Mesenchymal stem cell (in vitro differentiated cells and primary cell): ENCODE data around the gene SPATS2.
"Not testable (repeated sequence)": the region's sequence is repeated elsewhere in the genome, so short reads cannot be mapped to it uniquely, and the experiment has no call there.

ENCODE experiments used
- DNase-seq: peaks from one replicate; pipeline ENCODE4 v3.0.0-alpha.2; 2013
- H2AFZ ChIP-seq: one replicate; pipeline ENCODE4 v1.6.1; 2013; ENCODE audit warnings: low read depth, mild to moderate bottlenecking, control low read depth, inconsistent platforms, low read length, moderate library complexity
- H2AK5ac ChIP-seq: 2 replicates; pipeline ENCODE4 v1.6.1; 2013; ENCODE audit warnings: low read length, moderate library complexity, mild to moderate bottlenecking, inconsistent platforms; ENCODE audit not compliant: severe bottlenecking
- H2BK120ac ChIP-seq: one replicate; pipeline ENCODE4 v1.6.1; 2013; ENCODE audit warnings: low read depth, mild to moderate bottlenecking, inconsistent platforms, low read length, moderate library complexity
- H2BK12ac ChIP-seq, 2 experiments: one replicate each; pipeline ENCODE4 v1.6.1; 2013; ENCODE audit warnings: inconsistent platforms in 2 of 2, low read length in 2 of 2, mild to moderate bottlenecking in 2 of 2, moderate library complexity in 2 of 2, control low read depth in 1 of 2
- H2BK15ac ChIP-seq: one replicate; pipeline ENCODE4 v1.6.1; 2013; ENCODE audit warnings: mild to moderate bottlenecking, low read depth, inconsistent platforms; ENCODE audit not compliant: poor library complexity, severe bottlenecking
- H2BK5ac ChIP-seq: 2 replicates; pipeline ENCODE4 v1.6.1; 2013; ENCODE audit warnings: low read depth, mild to moderate bottlenecking, low read length, control low read depth, inconsistent platforms; ENCODE audit not compliant: poor library complexity, severe bottlenecking
- H3K14ac ChIP-seq, 2 experiments: one replicate each; pipeline ENCODE4 v1.6.1; 2013; ENCODE audit warnings: inconsistent platforms in 2 of 2, low read length in 2 of 2, control low read depth in 1 of 2, mild to moderate bottlenecking in 1 of 2, moderate library complexity in 1 of 2
- H3K18ac ChIP-seq, 2 experiments: one replicate each; pipeline ENCODE4 v1.6.1; 2013; ENCODE audit warnings: inconsistent platforms in 2 of 2, low read length in 2 of 2, control low read depth in 1 of 2, low read depth in 1 of 2, mild to moderate bottlenecking in 1 of 2
- H3K23ac ChIP-seq, 2 experiments: one replicate each; pipeline ENCODE4 v1.6.1; 2013; ENCODE audit warnings: inconsistent platforms in 2 of 2, low read length in 2 of 2, mild to moderate bottlenecking in 2 of 2, moderate library complexity in 2 of 2, control low read depth in 1 of 2
- H3K27ac ChIP-seq: 2 replicates; pipeline ENCODE4 v1.5.1; 2013; ENCODE audit warnings: mild to moderate bottlenecking, moderate library complexity, low read length, control low read depth, inconsistent platforms; ENCODE audit not compliant: poor library complexity, severe bottlenecking
- H3K27me3 ChIP-seq, 2 experiments: 2 replicates each; pipeline versions ENCODE4 v1.6.1 to v1.7.0; 2013; ENCODE audit warnings: low read length in 2 of 2, mild to moderate bottlenecking in 2 of 2, moderate library complexity in 2 of 2, control low read depth in 1 of 2, inconsistent platforms in 1 of 2; ENCODE audit not compliant: control insufficient read depth in 1 of 2, insufficient read depth in 1 of 2
- H3K36me3 ChIP-seq, 2 experiments: 2 replicates each; pipeline versions ENCODE4 v1.6.1 to v1.7.0; 2013; ENCODE audit warnings: low read length in 2 of 2, control low read depth in 1 of 2, inconsistent platforms in 1 of 2, low read depth in 1 of 2, mild to moderate bottlenecking in 1 of 2; ENCODE audit not compliant: insufficient read depth in 2 of 2, control insufficient read depth in 1 of 2
- H3K4ac ChIP-seq, 2 experiments: one replicate each; pipeline ENCODE4 v1.6.1; 2013; ENCODE audit warnings: inconsistent platforms in 2 of 2, low read length in 2 of 2, mild to moderate bottlenecking in 2 of 2, moderate library complexity in 2 of 2, control low read depth in 1 of 2, low read depth in 1 of 2
- H3K4me1 ChIP-seq: 2 replicates; pipeline ENCODE4 v1.6.1; 2013; ENCODE audit warnings: low read depth, low read length, control low read depth; ENCODE audit not compliant: control insufficient read depth, insufficient read depth
- H3K4me2 ChIP-seq: 2 replicates; pipeline ENCODE4 v1.6.1; 2013; ENCODE audit warnings: low read length, mild to moderate bottlenecking, inconsistent platforms; ENCODE audit not compliant: poor library complexity, severe bottlenecking
- H3K4me3 ChIP-seq, 2 experiments: 2 replicates each; pipeline versions ENCODE4 v1.5.1 to v1.7.0; 2013; ENCODE audit warnings: low read length in 2 of 2, mild to moderate bottlenecking in 2 of 2, control low read depth in 1 of 2, low read depth in 1 of 2; ENCODE audit not compliant: insufficient read depth in 1 of 2
- H3K79me1 ChIP-seq: replicated peaks from 2 replicates; pipeline ENCODE4 v1.6.1; 2013; ENCODE audit warnings: mild to moderate bottlenecking, control low read depth, low read length, inconsistent platforms; ENCODE audit not compliant: poor library complexity, severe bottlenecking
- H3K9ac ChIP-seq: 2 replicates; pipeline ENCODE4 v1.7.0; 2013; ENCODE audit warnings: mild to moderate bottlenecking, low read length, moderate library complexity
- H3K9me3 ChIP-seq: 2 replicates; pipeline ENCODE4 v1.7.0; 2013; ENCODE audit warnings: mild to moderate bottlenecking, low read length; ENCODE audit not compliant: control insufficient read depth
- H4K8ac ChIP-seq: one replicate; pipeline ENCODE4 v1.6.1; 2013; ENCODE audit warnings: inconsistent platforms, mild to moderate bottlenecking, low read length, moderate library complexity
- H4K91ac ChIP-seq: one replicate; pipeline ENCODE4 v1.6.1; 2013; ENCODE audit warnings: mild to moderate bottlenecking, low read length, inconsistent platforms
- WGBS: methylation state at CpG from one replicate; pipeline ENCODE4 v1.1.7; 2013; ENCODE audit warnings: mixed read lengths; 5-methylcytosine and 5-hydroxymethylcytosine counted together

The SPATS2 gene

DNA sequence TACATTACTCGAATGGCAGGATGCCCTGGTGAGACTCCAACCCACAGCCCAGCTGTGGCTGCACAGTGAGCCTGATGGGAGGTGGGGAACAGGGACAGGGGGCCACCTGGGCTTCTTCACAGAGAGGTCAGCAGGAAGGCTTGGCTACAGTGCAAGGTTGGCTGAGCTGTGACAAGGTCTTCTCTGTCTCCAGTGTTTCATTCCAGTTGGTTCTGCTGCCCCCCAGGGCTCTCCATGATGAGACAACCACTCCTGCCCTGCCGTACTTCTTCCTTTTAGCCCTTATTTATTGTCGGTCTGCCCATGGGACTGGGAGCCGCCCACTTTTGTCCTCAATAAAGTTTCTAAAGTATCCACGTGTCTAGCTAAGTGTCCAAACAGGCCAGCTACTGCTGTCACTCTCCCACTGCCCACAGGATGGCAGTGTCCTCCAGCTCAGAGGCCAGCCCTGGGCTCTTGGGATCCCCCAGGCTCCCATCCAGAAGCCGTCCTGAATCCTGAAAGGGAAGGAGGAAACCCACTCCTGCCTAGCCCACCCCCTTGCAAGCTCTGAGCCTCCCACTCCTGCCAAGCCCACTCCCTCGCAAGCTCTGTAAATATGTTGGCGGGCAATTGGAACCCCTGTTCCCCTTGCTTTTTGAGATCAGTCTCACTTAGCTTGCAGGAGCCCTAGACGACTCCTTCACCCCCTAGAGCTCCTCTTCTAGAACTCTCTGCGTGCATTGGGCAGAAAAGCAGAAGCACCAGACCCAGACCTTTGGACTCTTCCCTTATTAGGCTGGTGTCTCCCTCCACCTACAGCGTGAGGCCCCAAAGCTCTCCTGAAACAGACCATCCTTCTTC lies 35.7 kb upstream of the SPATS2 start:
- Histone ChIP-seq H3K4me3 (no peak overlapping the region), H3K36me3 (peaks cover 8 to 21% of the 10 kb centered on the region in 2 experiments), H3K79me1 (peaks cover 4% of the 10 kb centered on the region), H3K4ac (no peak overlapping the region), H2AK5ac (no peak overlapping the region), H2BK120ac (no peak overlapping the region), H2BK15ac (no peak overlapping the region), H3K27me3 (peaks cover 13 to 41% of the 10 kb centered on the region in 2 experiments), H2BK12ac (peak overlapping the region in 1 of 2 experiments; percentile 45), H3K27ac (no peak overlapping the region), H2AFZ (no peak overlapping the region), H3K14ac (no peak overlapping the region), H3K9me3 (no peaks in the 10 kb centered on the region), H3K4me2 (no peak overlapping the region), H3K18ac (no peak overlapping the region), H3K9ac (no peak overlapping the region), H3K23ac (no peak overlapping the region), H3K4me1 (peaks cover 8% of the 10 kb centered on the region), H4K91ac (no peak overlapping the region), H4K8ac (no peak overlapping the region), H2BK5ac (no peak overlapping the region)
- 61% methylated on average over 11 of the region's 11 CpGs for WGBS
- peak; percentile 86 for DNase-seq

DNA sequence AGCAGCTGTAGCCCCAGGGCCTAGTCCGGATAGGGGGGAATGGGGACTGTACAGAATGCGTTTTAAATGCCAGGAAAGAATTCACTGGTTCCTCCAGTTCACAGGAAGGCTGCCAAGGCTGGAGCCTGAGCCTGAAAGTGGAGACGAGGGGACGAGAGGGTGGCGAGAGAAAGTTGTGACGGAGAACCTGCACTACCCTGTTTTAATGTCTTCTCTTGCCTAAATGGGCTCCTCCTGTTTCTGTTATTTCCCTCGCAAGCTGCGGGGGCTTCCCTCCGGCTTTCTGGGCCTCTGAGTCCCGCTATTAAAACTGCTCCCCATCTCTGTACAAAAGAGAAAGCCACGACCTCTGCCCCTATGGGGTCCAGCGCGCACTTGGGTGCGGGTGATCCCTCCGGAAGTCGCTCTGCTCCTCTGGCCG lies 34.8 kb upstream of the SPATS2 start:
- no peak for DNase-seq
- H3K27me3 ChIP-seq: peaks cover 22 to 48% of the 10 kb centered on the region in 2 experiments
- H2BK5ac ChIP-seq: no peak overlapping the region
- no peak overlapping the region for H2AFZ ChIP-seq
- H3K36me3 ChIP-seq: peaks cover 3 to 18% of the 10 kb centered on the region in 2 experiments
- H3K9ac ChIP-seq: no peak overlapping the region
- H3K23ac ChIP-seq: no peak overlapping the region
- WGBS: 75% methylated on average over 17 of the region's 17 CpGs
- no peak overlapping the region for H3K4me3 ChIP-seq
- no peak overlapping the region for H2AK5ac ChIP-seq
- peaks cover 13% of the 10 kb centered on the region for H3K4me1 ChIP-seq
- no peaks in the 10 kb centered on the region for H3K9me3 ChIP-seq
- no peaks in the 10 kb centered on the region for H3K79me1 ChIP-seq
- H2BK120ac ChIP-seq: no peak overlapping the region
- no peak overlapping the region for H3K27ac ChIP-seq
- no peak overlapping the region for H4K91ac ChIP-seq
- H4K8ac ChIP-seq: no peak overlapping the region
- H3K4ac ChIP-seq: no peak overlapping the region
- no peak overlapping the region for H3K14ac ChIP-seq
- H3K4me2 ChIP-seq: no peak overlapping the region
- H2BK15ac ChIP-seq: no peak overlapping the region
- H2BK12ac ChIP-seq: no peak overlapping the region
- no peak overlapping the region for H3K18ac ChIP-seq

DNA sequence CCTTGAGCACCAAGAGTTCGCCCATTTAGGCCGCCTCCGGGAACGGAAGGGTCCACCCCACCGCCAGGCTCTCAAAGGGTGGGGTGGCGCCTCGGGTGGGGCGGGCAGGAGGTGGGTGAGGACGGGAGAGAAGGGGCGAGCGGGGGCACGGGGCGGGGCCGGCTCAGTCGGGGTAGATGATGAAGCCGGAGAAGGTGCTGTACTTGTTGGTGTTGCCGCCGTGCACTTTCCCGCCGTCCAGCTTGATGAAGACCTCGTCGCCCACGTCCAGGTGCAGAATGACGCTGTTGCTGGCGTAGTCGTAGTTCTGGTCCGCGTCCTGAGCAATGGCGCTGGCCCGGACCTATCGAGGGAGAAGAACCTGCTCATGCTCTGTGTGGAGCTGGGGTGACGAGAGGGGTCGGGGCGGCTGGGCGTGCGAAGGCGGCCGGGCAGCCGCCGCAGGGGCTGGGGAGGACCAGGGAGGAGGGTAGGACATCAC lies 34.3 kb upstream of the SPATS2 start:
- Histone ChIP-seq H3K4ac (no peak overlapping the region), H3K9ac (no peak overlapping the region), H3K4me3 (peak overlapping the region in 1 of 2 experiments; percentile 58), H2BK15ac (no peak overlapping the region), H3K79me1 (no peaks in the 10 kb centered on the region), H2BK5ac (no peak overlapping the region), H4K8ac (no peak overlapping the region), H3K36me3 (peaks cover 0 to 18% of the 10 kb centered on the region in 2 experiments), H2BK12ac (no peak overlapping the region), H3K18ac (no peak overlapping the region), H3K27me3 (peaks cover 26 to 53% of the 10 kb centered on the region in 2 experiments), H3K9me3 (no peaks in the 10 kb centered on the region), H3K27ac (no peak overlapping the region), H3K4me1 (peaks cover 15% of the 10 kb centered on the region), H3K14ac (no peak overlapping the region), H3K23ac (no peak overlapping the region), H2AK5ac (no peak overlapping the region), H4K91ac (no peak overlapping the region), H2BK120ac (no peak overlapping the region), H2AFZ (no peak overlapping the region), H3K4me2 (no peak overlapping the region)
- DNase-seq: no peak
- 51% methylated on average over 40 of the region's 40 CpGs for WGBS

DNA sequence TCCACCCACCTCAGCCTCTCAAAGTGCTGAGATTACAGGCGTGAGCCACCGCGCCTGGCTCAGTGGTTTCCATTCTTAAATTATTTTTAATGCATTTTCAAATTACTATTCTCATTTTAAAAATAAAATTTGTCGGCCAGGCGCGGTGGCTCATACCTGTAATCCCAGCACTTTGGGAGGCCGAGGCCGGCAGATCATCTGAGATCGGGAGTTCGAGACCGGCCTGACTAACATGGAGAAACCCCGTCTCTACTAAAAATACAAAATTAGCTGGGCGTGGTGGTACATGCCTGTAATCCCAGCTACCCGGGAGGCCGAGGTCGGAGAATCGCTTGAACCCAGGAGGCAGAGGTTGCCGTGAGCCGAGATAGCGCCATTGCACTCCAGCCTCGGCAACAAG lies 33.5 kb upstream of the SPATS2 start:
- H3K4me3 ChIP-seq, H4K91ac ChIP-seq, H3K4me2 ChIP-seq, H3K4ac ChIP-seq, H3K9me3 ChIP-seq, H3K27ac ChIP-seq, H3K9ac ChIP-seq, H4K8ac ChIP-seq, H3K18ac ChIP-seq, H2BK120ac ChIP-seq, H2AK5ac ChIP-seq, H2AFZ ChIP-seq, H3K23ac ChIP-seq, H3K14ac ChIP-seq, H2BK15ac ChIP-seq, H2BK12ac ChIP-seq, DNase-seq, H3K79me1 ChIP-seq, H2BK5ac ChIP-seq: not testable (repeated sequence)
- peaks cover 16% of the 10 kb centered on the region for H3K4me1 ChIP-seq
- peaks cover 35 to 61% of the 10 kb centered on the region in 2 experiments for H3K27me3 ChIP-seq
- 90% methylated on average over 17 of the region's 21 CpGs for WGBS
- peaks cover 0 to 17% of the 10 kb centered on the region in 2 experiments for H3K36me3 ChIP-seq
